HG03378 (cell line): ENCODE results near the gene REPS2.
"Not testable (repeated sequence)": the region's sequence is repeated elsewhere in the genome, so short reads cannot be mapped to it uniquely, and the experiment has no call there.

Experiments used
- ATAC-seq: cut with Tn5 transposase; IDR thresholded peaks from one replicate; pipeline ENCODE4 v1.9.1; 2021; ENCODE audit warnings: mild to moderate bottlenecking, moderate library complexity; ENCODE audit not compliant: unreplicated experiment

REPS2 gene

GRCh38 chrX:16962661-16963060 is 16.2 kb downstream of the REPS2 start:
- not testable (repeated sequence) for ATAC-seq

DNA sequence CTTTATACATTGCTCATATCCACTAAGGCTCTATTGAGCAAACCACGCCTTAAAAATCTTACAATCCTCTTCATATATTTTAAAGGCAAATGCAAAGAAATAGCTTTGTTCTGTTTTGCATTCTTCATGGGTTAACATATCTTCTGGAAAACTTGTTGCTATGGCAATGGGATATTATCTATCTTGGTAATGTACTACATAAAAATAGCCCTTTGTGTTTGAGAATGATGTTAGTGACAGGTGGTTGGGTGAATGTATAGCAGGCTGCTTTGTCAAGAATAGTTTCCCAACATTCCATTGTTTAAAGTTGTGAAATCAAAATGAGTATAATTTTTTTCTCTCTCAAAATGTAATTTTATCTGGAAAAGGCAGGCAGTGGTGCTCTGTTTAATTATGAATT is 16.8 kb downstream of the REPS2 start:
- ATAC-seq: no peak

DNA sequence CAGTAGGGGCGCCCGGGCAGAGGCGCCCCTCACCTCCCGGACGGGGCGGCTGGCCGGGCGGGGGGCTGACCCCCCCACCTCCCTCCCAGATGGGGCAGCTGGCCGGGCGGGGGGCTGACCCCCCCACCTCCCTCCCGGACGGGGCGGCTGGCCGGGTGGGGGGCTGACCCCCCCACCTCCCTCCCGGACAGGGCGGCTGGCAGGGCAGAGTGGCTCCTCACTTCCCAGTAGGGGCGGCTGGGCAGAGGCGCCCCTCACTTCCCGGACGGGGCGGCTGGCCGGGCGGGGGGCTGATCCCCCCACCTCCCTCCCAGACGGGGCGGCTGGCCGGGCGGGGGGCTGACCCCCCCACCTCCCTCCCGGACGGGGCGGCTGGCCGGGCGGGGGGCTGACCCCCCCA is 18.5 kb downstream of the REPS2 start:
- not testable (repeated sequence) for ATAC-seq

DNA sequence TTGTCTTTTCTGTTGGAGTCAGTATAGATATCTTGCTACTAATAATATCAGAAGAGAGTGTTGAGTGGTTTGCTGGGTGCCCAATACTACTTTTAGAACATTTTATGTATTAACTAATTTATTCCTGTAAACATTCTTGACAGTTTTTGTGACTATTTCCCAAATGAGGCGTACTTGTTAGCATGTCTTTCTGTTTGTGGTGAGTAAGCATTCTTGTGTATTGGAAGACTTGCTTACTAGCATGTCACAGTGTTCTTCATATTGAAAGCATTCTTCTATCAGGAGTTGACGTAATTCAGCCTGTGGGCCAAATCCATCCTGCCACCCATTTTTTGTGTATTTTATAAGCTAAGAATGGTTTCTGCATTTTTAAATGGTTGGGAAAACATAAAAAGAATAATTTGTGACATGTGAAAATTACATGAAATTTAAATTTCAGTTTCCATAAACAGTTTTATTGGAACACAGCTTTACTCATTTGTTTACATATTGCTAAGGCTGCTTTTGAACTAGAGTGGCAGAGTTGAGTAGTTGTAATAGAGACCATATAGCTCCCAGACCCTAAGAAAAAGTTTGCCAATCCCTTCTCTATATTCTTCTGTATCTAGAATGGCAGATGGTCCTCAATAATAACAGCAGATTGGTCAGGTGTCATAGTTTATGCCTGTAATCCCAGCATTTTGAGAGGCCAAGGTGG is 20.4 kb downstream of the REPS2 start:
- no peak for ATAC-seq

DNA sequence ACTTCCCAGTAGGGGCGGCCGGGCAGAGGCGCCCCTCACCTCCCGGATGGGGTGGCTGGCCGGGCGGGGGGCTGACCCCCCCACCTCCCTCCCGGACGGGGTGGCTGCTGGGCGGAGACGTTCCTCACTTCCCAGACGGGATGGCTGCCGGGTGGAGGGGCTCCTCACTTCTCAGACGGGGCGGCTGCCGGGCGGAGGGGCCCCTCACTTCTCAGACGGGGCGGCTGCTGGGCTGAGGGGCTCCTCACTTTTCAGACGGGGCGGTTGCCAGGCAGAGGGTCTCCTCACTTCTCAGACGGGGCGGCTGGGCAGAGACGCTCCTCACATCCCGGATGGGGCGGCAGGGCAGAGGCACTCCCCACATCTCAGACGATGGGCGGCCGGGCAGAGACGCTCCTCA is 22.3 kb downstream of the REPS2 start:
- not testable (repeated sequence) for ATAC-seq

DNA sequence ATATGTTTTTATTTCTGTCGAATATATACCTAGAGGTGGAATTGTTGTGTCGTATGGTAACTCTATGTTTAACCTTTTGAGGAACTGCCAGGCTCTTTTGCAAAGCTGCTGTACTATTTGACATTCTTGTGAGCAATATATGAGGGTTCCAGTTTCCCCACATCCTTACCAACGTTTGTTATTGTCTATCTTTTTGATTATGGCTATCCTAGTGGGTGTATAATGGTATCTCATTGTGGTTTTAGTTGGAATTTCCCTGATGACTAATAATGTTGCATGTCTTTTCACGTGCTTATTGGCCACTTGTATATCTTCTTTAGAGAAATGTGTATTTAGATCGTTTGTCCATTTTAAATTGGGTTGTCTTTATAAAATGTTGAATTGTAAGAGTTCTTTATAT is 24.5 kb downstream of the REPS2 start:
- no peak for ATAC-seq

GRCh38 chrX:16971694-16972093 is 25.2 kb downstream of the REPS2 start:
- ATAC-seq: no peak

DNA sequence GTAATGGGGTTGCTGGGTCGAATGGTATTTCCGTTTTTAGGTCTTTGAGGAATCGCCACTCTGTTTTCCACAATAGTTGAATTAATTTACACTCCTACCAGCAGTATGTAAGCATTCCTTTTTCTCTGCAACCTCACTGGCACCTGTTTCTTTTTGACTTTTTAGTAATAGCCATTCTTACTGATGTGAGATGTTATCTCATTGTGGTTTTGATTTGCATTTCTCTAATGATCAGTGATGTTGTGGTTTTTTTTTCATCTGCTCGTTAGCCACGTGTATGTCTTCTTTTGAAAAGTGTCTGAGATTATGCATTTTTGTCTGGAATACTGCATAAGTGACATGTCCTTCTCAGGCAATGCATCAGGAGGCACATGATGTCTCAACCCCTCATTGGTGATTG is 28.8 kb downstream of the REPS2 start:
- no peak for ATAC-seq

DNA sequence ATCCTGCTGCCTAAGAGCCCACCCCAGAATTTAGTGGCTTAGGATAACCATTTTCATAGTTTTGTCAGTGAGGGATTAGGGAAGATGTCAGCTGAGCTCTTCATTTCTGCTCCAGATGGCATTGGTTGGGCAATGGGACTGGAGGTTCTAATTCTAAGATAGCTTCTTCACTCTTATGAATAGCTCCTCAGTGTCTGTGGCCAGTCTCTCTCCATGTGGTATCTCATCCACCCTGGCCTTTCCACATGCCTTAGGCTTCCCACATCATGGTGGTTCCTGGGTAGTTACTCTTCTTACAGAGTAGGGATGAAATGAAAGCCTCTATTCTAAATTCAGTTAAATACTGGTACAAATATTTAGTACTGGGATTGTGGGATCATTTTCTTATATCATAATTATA is 31.3 kb downstream of the REPS2 start:
- ATAC-seq: no peak

GRCh38 chrX:16978193-16978984 is 31.9 kb downstream of the REPS2 start:
- ATAC-seq: no peak

GRCh38 chrX:16979226-16979625 is 32.8 kb downstream of the REPS2 start:
- no peak for ATAC-seq

GRCh38 chrX:16981209-16981608 is 34.8 kb downstream of the REPS2 start:
- ATAC-seq: no peak

DNA sequence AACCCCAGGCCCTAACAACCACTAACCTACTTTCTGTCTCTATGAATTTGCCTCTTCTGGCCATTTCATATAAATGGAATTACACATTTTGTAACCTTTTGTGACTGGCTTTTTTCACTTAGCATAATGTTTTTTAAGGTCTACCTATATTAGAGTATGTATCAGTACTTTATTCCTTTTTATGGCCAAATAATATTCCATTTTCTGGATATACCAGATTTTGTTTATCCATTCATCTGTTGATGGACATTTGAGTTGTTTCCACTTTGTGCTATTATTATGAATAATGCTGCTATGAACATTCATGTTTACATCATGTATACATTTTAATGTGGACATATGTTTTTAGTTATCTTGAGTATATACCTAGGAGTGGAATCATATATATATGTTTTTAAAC is 35.5 kb downstream of the REPS2 start:
- ATAC-seq: no peak

DNA sequence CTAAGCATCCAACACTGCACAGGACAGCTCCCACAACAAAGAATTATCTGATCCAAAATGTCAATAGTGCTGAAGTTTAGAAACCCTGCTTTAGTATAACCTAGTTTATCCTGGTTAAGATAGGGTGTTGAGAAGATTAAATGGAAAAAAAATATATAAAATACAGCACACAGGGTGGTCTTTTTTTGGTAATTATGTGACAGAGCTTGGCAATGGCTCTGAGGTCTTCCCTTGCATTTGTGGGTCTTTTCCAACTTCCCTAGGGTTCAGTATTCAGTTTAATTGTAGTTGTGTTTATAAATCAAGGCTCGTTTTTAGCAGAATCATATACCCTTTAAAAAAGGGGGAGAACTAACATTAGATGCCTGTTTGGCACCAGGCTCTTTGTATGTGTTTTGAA is 36.6 kb downstream of the REPS2 start:
- ATAC-seq: no peak

- no peak for ATAC-seq
Measured at GRCh38 chrX:16985286-16985685, 38.8 kb downstream of the REPS2 start.

DNA sequence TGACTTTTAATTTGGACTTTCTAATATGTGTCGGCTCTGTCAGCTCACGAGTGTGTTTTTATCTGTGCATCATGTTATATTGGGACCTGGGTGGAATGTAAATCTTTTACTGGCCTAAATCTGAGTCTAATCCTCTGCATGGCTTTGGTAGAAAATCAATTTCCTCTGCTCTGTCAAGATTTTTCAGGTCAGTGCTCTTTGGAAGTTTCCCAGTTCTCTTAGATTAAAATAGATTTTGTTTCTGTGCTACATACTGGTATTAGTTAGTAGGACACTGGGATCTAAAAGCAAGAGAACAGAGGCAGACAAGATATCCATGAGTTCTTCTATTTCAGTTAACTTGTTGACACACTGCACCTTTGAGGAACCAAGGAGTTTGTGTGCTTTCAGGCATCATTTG is 39.7 kb downstream of the REPS2 start:
- ATAC-seq: no peak

DNA sequence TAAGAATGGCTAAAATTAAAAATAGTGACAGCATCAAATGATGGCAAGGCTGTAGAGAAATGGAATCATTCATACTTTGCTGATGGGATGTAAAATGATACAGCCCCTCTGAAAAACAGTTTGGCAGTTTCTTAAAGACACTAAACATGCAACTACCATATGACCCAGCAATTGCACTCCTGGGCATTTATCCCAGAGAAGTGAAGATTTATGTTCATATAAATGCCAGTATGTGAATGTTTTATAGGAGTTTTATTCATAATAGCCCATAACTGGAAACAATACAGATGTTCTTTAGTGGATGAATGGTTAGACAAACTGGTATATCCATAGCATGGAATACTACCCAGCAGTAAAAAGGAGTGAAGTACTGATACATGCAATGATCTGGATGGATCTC is 43.3 kb downstream of the REPS2 start:
- no peak for ATAC-seq

- ATAC-seq: no peak
Measured at GRCh38 chrX:16990839-16991238, 44.4 kb downstream of the REPS2 start.

- no peak for ATAC-seq
Measured at GRCh38 chrX:16992445-16992844, 46.0 kb downstream of the REPS2 start.

DNA sequence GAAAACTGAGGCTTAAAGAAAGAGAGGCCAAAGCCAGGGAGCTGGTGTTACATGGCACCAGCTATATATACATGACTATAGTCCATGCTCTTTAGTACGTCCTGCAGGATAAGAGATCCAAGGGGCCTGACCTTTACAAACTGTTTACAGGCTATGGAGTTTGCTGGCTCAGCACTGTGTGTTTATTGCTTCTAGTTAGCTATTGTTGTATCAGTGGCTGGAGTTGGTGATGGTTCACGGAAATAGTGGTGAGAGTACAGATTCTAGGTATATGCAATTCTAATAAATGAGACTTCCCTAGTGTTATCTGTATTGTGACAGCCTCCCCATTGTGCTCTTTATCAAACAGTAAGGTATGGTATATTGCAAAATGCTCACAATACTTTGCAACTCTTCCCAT is 46.5 kb downstream of the REPS2 start:
- no peak for ATAC-seq

- no peak for ATAC-seq
Measured at GRCh38 chrX:16993791-16994318, 47.4 kb downstream of the REPS2 start.

- ATAC-seq: no peak
Measured at GRCh38 chrX:16994736-16995135, 48.3 kb downstream of the REPS2 start.
